HEK293T (cell line): ENCODE measurements around the gene C14orf132.

Source experiments
- CTCF ChIA-PET: fragments of 350-600 bp; formaldehyde crosslinking; extraction: SDS; loops from one replicate; lab custom pipeline; 2021; ENCODE audit warnings: antibody characterized with exemption, inconsistent platforms; lab: Yijun Ruan, JAX
- POLR2A ChIA-PET: fragments of 350-600 bp; formaldehyde crosslinking; extraction: SDS; loops from one replicate; lab custom pipeline; 2020; ENCODE audit warnings: antibody characterized with exemption, inconsistent platforms; lab: Yijun Ruan, JAX
- DNase-seq: peaks from one replicate; pipeline ENCODE4 v3.0.0; 2012; ENCODE audit warnings: mixed read lengths; ENCODE audit errors: extremely low spot score
- ARNT ChIP-seq: fragments of 450-650 bp; IDR thresholded peaks from 2 replicates; pipeline ENCODE4 v1.6.1; 2017; ENCODE audit warnings: mild to moderate bottlenecking
- BHLHE40 ChIP-seq: fragments of 450-650 bp; IDR thresholded peaks from 2 replicates; pipeline ENCODE4 v1.6.1; 2016; ENCODE audit warnings: mild to moderate bottlenecking, moderate library complexity, borderline replicate concordance
- CTBP1 ChIP-seq: fragments of 450-650 bp; IDR thresholded peaks from 2 replicates; pipeline ENCODE4 v1.6.1; 2016; ENCODE audit warnings: borderline replicate concordance
- ELF4 ChIP-seq: fragments of 450-650 bp; IDR thresholded peaks from 2 replicates; pipeline ENCODE4 v1.6.1; 2017; ENCODE audit warnings: antibody characterized with exemption
- FOXA1 ChIP-seq: fragments of 450-650 bp; IDR thresholded peaks from 2 replicates; pipeline ENCODE4 v1.6.1; 2016; ENCODE audit warnings: mild to moderate bottlenecking
- FOXK2 ChIP-seq: fragments of 450-650 bp; IDR thresholded peaks from 2 replicates; pipeline ENCODE4 v1.6.1; 2016; ENCODE audit warnings: mild to moderate bottlenecking
- FOXM1 ChIP-seq: fragments of 450-650 bp; IDR thresholded peaks from 2 replicates; pipeline ENCODE4 v1.6.1; 2017; ENCODE audit warnings: mild to moderate bottlenecking, borderline replicate concordance
- HDGF ChIP-seq: fragments of 450-650 bp; IDR thresholded peaks from 2 replicates; pipeline ENCODE4 v1.6.1; 2017; ENCODE audit warnings: antibody characterized with exemption, borderline replicate concordance
- L3MBTL2 ChIP-seq: fragments of 450-650 bp; conservative IDR thresholded peaks from 2 replicates; pipeline ENCODE4 v1.6.1; 2016; ENCODE audit warnings: mild to moderate bottlenecking
- LEF1 ChIP-seq: fragments of 450-650 bp; IDR thresholded peaks from 2 replicates; pipeline ENCODE4 v1.6.1; 2017; ENCODE audit warnings: mild to moderate bottlenecking, borderline replicate concordance
- NFRKB ChIP-seq: fragments of 450-650 bp; IDR thresholded peaks from 2 replicates; pipeline ENCODE4 v1.6.1; 2016; ENCODE audit warnings: mild to moderate bottlenecking, moderate library complexity
- PKNOX1 ChIP-seq: fragments of 450-650 bp; IDR thresholded peaks from 2 replicates; pipeline ENCODE4 v1.6.1; 2016
- SP1 ChIP-seq: fragments of 450-650 bp; IDR thresholded peaks from 2 replicates; pipeline ENCODE4 v1.6.1; 2017
- SUZ12 ChIP-seq: fragments of 450-650 bp; IDR thresholded peaks from 2 replicates; pipeline ENCODE4 v1.6.1; 2016; ENCODE audit warnings: mild to moderate bottlenecking
- TARDBP ChIP-seq: fragments of 450-650 bp; IDR thresholded peaks from 2 replicates; pipeline ENCODE4 v1.6.1; 2016
- ZNF384 ChIP-seq: fragments of 450-650 bp; IDR thresholded peaks from 2 replicates; pipeline ENCODE4 v1.6.1; 2016

The C14orf132 gene

GRCh38 chr14:96077983-96078624 lies 38.9 kb downstream of the C14orf132 start:
- CTCF ChIA-PET: interaction anchor here (1.1 kb wide), 1 partner anchor 313 kb away, joined by 3 read pairs; no protein-coding TSS in a partner anchor
- TF ChIP-seq FOXA1 (no peak), BHLHE40 (no peak), PKNOX1 (no peak), FOXM1 (no peak), SP1 (no peak), TARDBP (no peak), CTBP1 (no peak), SUZ12 (no peak), HDGF (no peak)
- POLR2A ChIA-PET: no interaction called here
- no peak for DNase-seq

- POLR2A ChIA-PET: no interaction called here
- DNase-seq: no peak
- TF ChIP-seq ELF4 (no peak), SP1 (no peak), L3MBTL2 (no peak), CTBP1 (no peak), SUZ12 (no peak), FOXM1 (no peak)
- CTCF ChIA-PET: no interaction called here
These were observed 39.5 kb downstream of the C14orf132 start for GRCh38 chr14:96078625-96079016.

GRCh38 chr14:96079066-96079465 lies 39.9 kb downstream of the C14orf132 start:
- ChIA-PET CTCF (interaction anchor here (0.5 kb wide), 1 partner anchor 397 kb away, joined by 6 read pairs; no protein-coding TSS in a partner anchor), POLR2A (no interaction called here)
- DNase-seq: no peak
- no peak for TF ChIP-seq SUZ12
- TF ChIP-seq FOXK2: no peak
- TF ChIP-seq TARDBP: no peak
- TF ChIP-seq CTBP1: no peak

GRCh38 chr14:96080571-96080970 lies 41.4 kb downstream of the C14orf132 start:
- DNase-seq: no peak
- TF ChIP-seq ARNT: no peak
- no peak for TF ChIP-seq NFRKB
- TF ChIP-seq FOXA1: no peak
- TF ChIP-seq ZNF384: no peak
- TF ChIP-seq SUZ12: no peak
- no peak for TF ChIP-seq SP1
- no peak for TF ChIP-seq FOXM1
- no peak for TF ChIP-seq CTBP1
- TF ChIP-seq TARDBP: no peak
- TF ChIP-seq PKNOX1: no peak
- no peak for TF ChIP-seq L3MBTL2
- no peak for TF ChIP-seq HDGF
- CTCF ChIA-PET: no interaction called here
- POLR2A ChIA-PET: no interaction called here

GRCh38 chr14:96081224-96081623 lies 42.1 kb downstream of the C14orf132 start:
- DNase-seq: no peak
- CTCF ChIA-PET: no interaction called here
- POLR2A ChIA-PET: no interaction called here
- TF ChIP-seq BHLHE40: no peak
- no peak for TF ChIP-seq ARNT
- no peak for TF ChIP-seq ZNF384
- no peak for TF ChIP-seq LEF1
- TF ChIP-seq ELF4: no peak
- TF ChIP-seq PKNOX1: no peak
- no peak for TF ChIP-seq FOXK2

- ChIA-PET CTCF (no interaction called here), POLR2A (no interaction called here)
- TF ChIP-seq HDGF: no peak
- TF ChIP-seq CTBP1: no peak
- no peak for TF ChIP-seq ELF4
- TF ChIP-seq ARNT: no peak
- DNase-seq: no peak
These were observed 42.7 kb downstream of the C14orf132 start for GRCh38 chr14:96081767-96082400.

- TF ChIP-seq NFRKB (no peak), SUZ12 (no peak), HDGF (no peak), CTBP1 (no peak), FOXM1 (no peak), FOXK2 (no peak), SP1 (no peak), ARNT (no peak), TARDBP (no peak), BHLHE40 (no peak), ELF4 (no peak), FOXA1 (no peak), L3MBTL2 (no peak), PKNOX1 (no peak), LEF1 (no peak)
- ChIA-PET CTCF (interaction anchor here (1.1 kb wide), 1 partner anchor 85 kb away, joined by 4 read pairs; no protein-coding TSS in a partner anchor), POLR2A (no interaction called here)
- no peak for DNase-seq
These were observed 43.5 kb downstream of the C14orf132 start for GRCh38 chr14:96082420-96083300.
